Gastroesophageal sphincter (tissue), 3 donors: ENCODE data around the gene PTPN6.

Source experiments
- EP300 ChIP-seq: sonication (generic); formaldehyde crosslinking; IDR thresholded peaks from one replicate; pipeline ENCODE4 v1.6.1; 2017; ENCODE audit warnings: antibody characterized with exemption, mild to moderate bottlenecking
- POLR2A ChIP-seq, 2 donors: fragments of 450-650 bp; IDR thresholded peaks; one replicate each; pipeline ENCODE4 v1.6.1; 2017; ENCODE audit warnings: antibody characterized with exemption in 2 of 2, mild to moderate bottlenecking in 2 of 2, moderate library complexity in 1 of 2
- POLR2AphosphoS5 ChIP-seq: sonication (generic); formaldehyde crosslinking; IDR thresholded peaks from one replicate; pipeline ENCODE4 v1.6.1; 2017; ENCODE audit warnings: antibody characterized with exemption
- TF ChIP-seq, protein P1 (sequence below), 4 experiments: fragments of 200-600 bp in 2 of 4; fragments of 450-650 bp in 2 of 4; sonication (generic) in 1 of 4; IDR thresholded peaks; one replicate each; pipeline ENCODE4 v1.5.1; 2017 to 2019; ENCODE audit warnings: antibody characterized with exemption in 4 of 4, mild to moderate bottlenecking in 2 of 4, moderate library complexity in 2 of 4

DNA sequence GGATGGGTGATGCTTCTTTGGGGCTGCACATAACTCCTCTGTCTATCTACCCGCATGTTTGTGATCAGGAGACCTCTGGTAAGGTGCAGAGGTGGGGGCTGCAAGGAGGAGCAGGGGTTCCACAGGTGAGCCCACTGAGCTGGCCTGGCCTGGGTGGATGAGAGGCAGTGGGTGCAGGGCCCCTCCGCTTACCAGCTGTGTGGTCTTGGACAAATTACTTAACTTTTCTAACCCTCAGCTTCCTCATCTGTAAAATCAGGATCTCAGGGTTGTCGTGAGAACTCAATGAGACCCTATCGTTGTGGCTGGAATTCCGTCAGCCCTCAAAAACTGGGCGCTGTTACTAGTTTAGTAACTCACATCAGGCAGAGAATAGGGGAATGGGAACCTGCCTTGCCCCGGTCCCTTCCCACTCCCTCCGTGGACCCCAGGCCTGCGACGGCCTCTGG, 7.5 kb downstream of the PTPN6 start:
- TF ChIP-seq, protein P1, sequence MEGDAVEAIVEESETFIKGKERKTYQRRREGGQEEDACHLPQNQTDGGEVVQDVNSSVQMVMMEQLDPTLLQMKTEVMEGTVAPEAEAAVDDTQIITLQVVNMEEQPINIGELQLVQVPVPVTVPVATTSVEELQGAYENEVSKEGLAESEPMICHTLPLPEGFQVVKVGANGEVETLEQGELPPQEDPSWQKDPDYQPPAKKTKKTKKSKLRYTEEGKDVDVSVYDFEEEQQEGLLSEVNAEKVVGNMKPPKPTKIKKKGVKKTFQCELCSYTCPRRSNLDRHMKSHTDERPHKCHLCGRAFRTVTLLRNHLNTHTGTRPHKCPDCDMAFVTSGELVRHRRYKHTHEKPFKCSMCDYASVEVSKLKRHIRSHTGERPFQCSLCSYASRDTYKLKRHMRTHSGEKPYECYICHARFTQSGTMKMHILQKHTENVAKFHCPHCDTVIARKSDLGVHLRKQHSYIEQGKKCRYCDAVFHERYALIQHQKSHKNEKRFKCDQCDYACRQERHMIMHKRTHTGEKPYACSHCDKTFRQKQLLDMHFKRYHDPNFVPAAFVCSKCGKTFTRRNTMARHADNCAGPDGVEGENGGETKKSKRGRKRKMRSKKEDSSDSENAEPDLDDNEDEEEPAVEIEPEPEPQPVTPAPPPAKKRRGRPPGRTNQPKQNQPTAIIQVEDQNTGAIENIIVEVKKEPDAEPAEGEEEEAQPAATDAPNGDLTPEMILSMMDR (IDR thresholded peaks at IDR 0.05), result no peak
- no peak for TF ChIP-seq POLR2AphosphoS5
- TF ChIP-seq EP300, result no peak
- no peak for TF ChIP-seq POLR2A (IDR thresholded peaks at IDR 0.05)
